ENCODE data around the gene DCAF4. TPM values are rescaled to one million over a fixed set of nuclear protein-coding genes. Genes with fewer than 3 reads are reported as not detected.

Gene DCAF4
- polyA plus RNA-seq, 1 of the 3 experiments (the other 2 are of a cell fraction) = 17.9 TPM

DNA sequence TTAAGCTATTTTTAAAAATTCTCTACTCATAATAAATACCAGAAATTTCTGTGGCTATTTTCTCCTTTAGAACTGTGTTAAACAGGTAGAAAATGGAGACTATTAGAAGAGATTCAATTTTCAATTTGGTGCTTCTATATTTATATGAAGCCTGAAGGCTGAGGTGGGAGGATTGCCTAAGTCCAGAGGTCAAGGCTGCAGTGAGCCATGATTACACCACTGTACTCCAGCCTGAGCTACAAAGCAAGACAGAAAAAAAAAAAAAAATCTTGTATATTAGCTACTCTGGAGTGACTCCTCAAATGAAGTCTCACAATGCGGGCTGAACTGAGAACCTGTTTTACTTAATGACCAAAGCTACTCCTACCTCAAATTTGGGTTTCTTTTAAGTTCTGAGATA, 22.5 kb upstream of the DCAF4 start:
- Histone ChIP-seq H3K9ac (no peak overlapping the region), H3K4me1 (ENCODE audit: control insufficient read depth in 1 of 2, insufficient read depth in 2 of 2, low read depth in 1 of 2, low read length in 1 of 2) (peaks cover 0 to 31% of the 10 kb centered on the region in 2 experiments; a peak in 1 of 4 replicates)

DNA sequence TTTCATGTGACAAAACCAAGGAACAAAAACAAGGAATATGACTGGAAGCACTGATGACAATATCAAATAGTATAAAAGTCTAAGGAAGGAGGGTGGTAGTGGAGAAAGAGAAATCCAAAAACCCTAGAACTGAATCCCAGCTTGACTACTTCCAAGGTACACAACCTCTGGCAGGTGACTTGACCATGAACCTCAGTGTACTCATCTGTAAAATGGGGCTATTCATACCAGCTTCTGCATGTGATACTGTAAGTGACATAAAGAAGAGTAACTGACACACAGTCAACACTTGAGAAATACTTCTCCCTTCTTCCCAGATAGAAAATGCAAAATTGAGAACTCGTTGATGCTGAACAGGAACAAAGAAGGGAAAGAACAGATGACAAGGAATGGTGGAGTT, 22.0 kb upstream of the DCAF4 start:
- no peak overlapping the region for H3K4me3 ChIP-seq (ENCODE audit: low read depth in 2 of 2, low read length in 1 of 2)
- POLR2A ChIA-PET = no interaction called here
- no peaks in the 10 kb centered on the region for H3K36me3 ChIP-seq (replicated peaks in 1 of 2; ENCODE audit: control insufficient read depth in 1 of 2, insufficient read depth in 2 of 2, low read length in 1 of 2)
- no peaks in the 10 kb centered on the region for H4K20me1 ChIP-seq (ENCODE audit: insufficient read depth)
- no peaks in the 10 kb centered on the region for H3K79me2 ChIP-seq (ENCODE audit: insufficient read depth)
- CTCF ChIA-PET = interaction anchor here (0.6 to 10.8 kb wide), 40 partner anchors 10 to 405 kb away, joined by 3 to 339 read pairs (median 5); partner anchors contain the start of genes DCAF4 and DPF3
- H3K9me2 ChIP-seq = no peaks in the 10 kb centered on the region
- no peaks in the 10 kb centered on the region for H3K9me3 ChIP-seq
- H2AFZ ChIP-seq (ENCODE audit: low read depth) = no peak overlapping the region
- no peaks in the 10 kb centered on the region for H3K27me3 ChIP-seq (ENCODE audit: insufficient read depth)
- no peak overlapping the region for H3K9ac ChIP-seq
- TF ChIP-seq FOSL2 (IDR thresholded peaks at IDR 0.05; ENCODE audit: borderline replicate concordance, low read depth) = no peak
- TF ChIP-seq EP300 (IDR thresholded peaks at IDR 0.05; ENCODE audit: borderline replicate concordance in 1 of 2, low read depth in 1 of 2, low read length in 1 of 2) = no peak
- TF ChIP-seq, protein P1, sequence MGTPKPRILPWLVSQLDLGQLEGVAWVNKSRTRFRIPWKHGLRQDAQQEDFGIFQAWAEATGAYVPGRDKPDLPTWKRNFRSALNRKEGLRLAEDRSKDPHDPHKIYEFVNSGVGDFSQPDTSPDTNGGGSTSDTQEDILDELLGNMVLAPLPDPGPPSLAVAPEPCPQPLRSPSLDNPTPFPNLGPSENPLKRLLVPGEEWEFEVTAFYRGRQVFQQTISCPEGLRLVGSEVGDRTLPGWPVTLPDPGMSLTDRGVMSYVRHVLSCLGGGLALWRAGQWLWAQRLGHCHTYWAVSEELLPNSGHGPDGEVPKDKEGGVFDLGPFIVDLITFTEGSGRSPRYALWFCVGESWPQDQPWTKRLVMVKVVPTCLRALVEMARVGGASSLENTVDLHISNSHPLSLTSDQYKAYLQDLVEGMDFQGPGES (IDR thresholded peaks at IDR 0.05; ENCODE audit: low read depth, low read length) = no peak
- TF ChIP-seq RXRA (IDR thresholded peaks at IDR 0.05; ENCODE audit: borderline replicate concordance, low read depth) = no peak
- no peak for TF ChIP-seq MXI1 (IDR thresholded peaks at IDR 0.05; ENCODE audit: low read depth, low read length)
- TF ChIP-seq ELF1 (IDR thresholded peaks at IDR 0.05) = no peak
- no peak for TF ChIP-seq MEF2A (IDR thresholded peaks at IDR 0.05; ENCODE audit: borderline replicate concordance, low read depth)
- TF ChIP-seq TCF12 (IDR thresholded peaks at IDR 0.05) = no peak
- no peak for TF ChIP-seq EZH2phosphoT487 (IDR thresholded peaks at IDR 0.05; ENCODE audit: borderline replicate concordance, low read depth)
- no peak for TF ChIP-seq TAF1 (IDR thresholded peaks at IDR 0.05; ENCODE audit: borderline replicate concordance, low read depth, low read length)
- no peak for TF ChIP-seq GABPA (IDR thresholded peaks at IDR 0.05; ENCODE audit: low read depth)
- TF ChIP-seq TEAD4 (IDR thresholded peaks at IDR 0.05; ENCODE audit: borderline replicate concordance, insufficient read depth) = no peak
- TF ChIP-seq FOXJ3 (CRISPR knock-in tag; IDR thresholded peaks at IDR 0.05) = no peak
- no peak for TF ChIP-seq YY1 (IDR thresholded peaks at IDR 0.05; ENCODE audit: low read depth)
- TF ChIP-seq, protein P2, sequence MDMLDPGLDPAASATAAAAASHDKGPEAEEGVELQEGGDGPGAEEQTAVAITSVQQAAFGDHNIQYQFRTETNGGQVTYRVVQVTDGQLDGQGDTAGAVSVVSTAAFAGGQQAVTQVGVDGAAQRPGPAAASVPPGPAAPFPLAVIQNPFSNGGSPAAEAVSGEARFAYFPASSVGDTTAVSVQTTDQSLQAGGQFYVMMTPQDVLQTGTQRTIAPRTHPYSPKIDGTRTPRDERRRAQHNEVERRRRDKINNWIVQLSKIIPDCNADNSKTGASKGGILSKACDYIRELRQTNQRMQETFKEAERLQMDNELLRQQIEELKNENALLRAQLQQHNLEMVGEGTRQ (IDR thresholded peaks at IDR 0.05; ENCODE audit: borderline replicate concordance, low read depth, low read length) = no peak
- no peak for TF ChIP-seq JUND (IDR thresholded peaks at IDR 0.05)
- TF ChIP-seq, protein P3, sequence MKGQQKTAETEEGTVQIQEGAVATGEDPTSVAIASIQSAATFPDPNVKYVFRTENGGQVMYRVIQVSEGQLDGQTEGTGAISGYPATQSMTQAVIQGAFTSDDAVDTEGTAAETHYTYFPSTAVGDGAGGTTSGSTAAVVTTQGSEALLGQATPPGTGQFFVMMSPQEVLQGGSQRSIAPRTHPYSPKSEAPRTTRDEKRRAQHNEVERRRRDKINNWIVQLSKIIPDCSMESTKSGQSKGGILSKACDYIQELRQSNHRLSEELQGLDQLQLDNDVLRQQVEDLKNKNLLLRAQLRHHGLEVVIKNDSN (IDR thresholded peaks at IDR 0.05; ENCODE audit: borderline replicate concordance, low read depth) = no peak
- TF ChIP-seq SMC3 (IDR thresholded peaks at IDR 0.05; ENCODE audit: low read depth, low read length) = no peak
- TF ChIP-seq NRF1 (IDR thresholded peaks at IDR 0.05; ENCODE audit: low read depth, low read length) = no peak
- TF ChIP-seq NFIC (IDR thresholded peaks at IDR 0.05; ENCODE audit: borderline replicate concordance) = no peak
- WGBS (ENCODE audit: low lambda C conversion rate) = 0% methylated on average over 1 of the region's 1 CpG
- no peaks in the 10 kb centered on the region for H3F3A ChIP-seq (replicated peaks; ENCODE audit: insufficient read depth)
- H3K27ac ChIP-seq (ENCODE audit: low read depth in 2 of 2, low read length in 1 of 2) = no peak overlapping the region
- peaks cover 0 to 33% of the 10 kb centered on the region in 2 experiments; a peak in 1 of 4 replicates for H3K4me1 ChIP-seq (ENCODE audit: control insufficient read depth in 1 of 2, insufficient read depth in 2 of 2, low read depth in 1 of 2, low read length in 1 of 2)
- no peak for DNase-seq
- H3K4me2 ChIP-seq = no peak overlapping the region

More for the DNA sequence above, 22.5 kb upstream of the DCAF4 start:
- DNase-seq = no peak
- no peaks in the 10 kb centered on the region for H3K9me2 ChIP-seq
- H3K36me3 ChIP-seq (replicated peaks in 1 of 2; ENCODE audit: control insufficient read depth in 1 of 2, insufficient read depth in 2 of 2, low read length in 1 of 2) = no peaks in the 10 kb centered on the region
- no peak overlapping the region for H2AFZ ChIP-seq (ENCODE audit: low read depth)
- H4K20me1 ChIP-seq (ENCODE audit: insufficient read depth) = no peaks in the 10 kb centered on the region
- no peak overlapping the region for H3K4me2 ChIP-seq
- ChIA-PET POLR2A (no interaction called here), CTCF (interaction anchor here (0.7 to 10.8 kb wide), 29 partner anchors 10 to 398 kb away, joined by 3 to 339 read pairs (median 6); partner anchors contain the start of genes DCAF4 and DPF3)
- TF ChIP-seq, protein P1 (IDR thresholded peaks at IDR 0.05; ENCODE audit: low read depth, low read length) = no peak
- TF ChIP-seq CHD2 (IDR thresholded peaks at IDR 0.05; ENCODE audit: low read length, partially characterized antibody) (no peak), SIN3A (IDR thresholded peaks at IDR 0.05; ENCODE audit: borderline replicate concordance, low read depth, low read length) (no peak), SMC3 (IDR thresholded peaks at IDR 0.05; ENCODE audit: low read depth, low read length) (no peak)
- 86% methylated on average over 1 of the region's 1 CpG for WGBS (ENCODE audit: low lambda C conversion rate)
- no peaks in the 10 kb centered on the region for H3K9me3 ChIP-seq
- no peak overlapping the region for H3K27ac ChIP-seq (ENCODE audit: low read depth in 2 of 2, low read length in 1 of 2)
- H3K4me3 ChIP-seq (ENCODE audit: low read depth in 2 of 2, low read length in 1 of 2) = no peak overlapping the region
- H3F3A ChIP-seq (replicated peaks; ENCODE audit: insufficient read depth) = no peaks in the 10 kb centered on the region
- no peaks in the 10 kb centered on the region for H3K27me3 ChIP-seq (ENCODE audit: insufficient read depth)
- no peaks in the 10 kb centered on the region for H3K79me2 ChIP-seq (ENCODE audit: insufficient read depth)
